Liver (tissue), 9 donors: Measurements from ENCODE around the gene ACTN3. TPM values are rescaled to one million over a fixed set of nuclear protein-coding genes. Genes with fewer than 3 reads are reported as not detected.

ENCODE experiments used
- DNase-seq: peaks from one replicate; pipeline ENCODE4 v3.0.0-alpha.2; 2017; ENCODE audit warnings: low spot score
- H3K27ac ChIP-seq, 2 donors: one replicate each; pipeline ENCODE4 v1.7.0; 2013; ENCODE audit warnings: inconsistent platforms in 2 of 2, low read length in 2 of 2, control low read depth in 1 of 2, low read depth in 1 of 2, mild to moderate bottlenecking in 1 of 2
- H3K27me3 ChIP-seq, 4 donors: one replicate each; pipeline versions ENCODE4 v1.6.1 to v1.7.0; 2013; ENCODE audit warnings: low read length in 3 of 4, inconsistent platforms in 1 of 4, mild to moderate bottlenecking in 1 of 4, moderate library complexity in 1 of 4; ENCODE audit not compliant: control insufficient read depth in 4 of 4, insufficient read depth in 4 of 4
- H3K36me3 ChIP-seq, 4 donors: one replicate each; pipeline versions ENCODE4 v1.6.1 to v1.7.0; 2013; ENCODE audit warnings: low read length in 3 of 4, mild to moderate bottlenecking in 3 of 4, low read depth in 1 of 4, moderate library complexity in 1 of 4; ENCODE audit not compliant: control insufficient read depth in 4 of 4, insufficient read depth in 3 of 4
- H3K4me1 ChIP-seq, 4 donors: one replicate each; pipeline versions ENCODE4 v1.6.1 to v1.7.0; 2013; ENCODE audit warnings: low read length in 3 of 4, mild to moderate bottlenecking in 3 of 4, moderate library complexity in 1 of 4; ENCODE audit not compliant: control insufficient read depth in 4 of 4, insufficient read depth in 4 of 4
- H3K4me3 ChIP-seq, 3 donors: one replicate each; pipeline versions ENCODE4 v1.6.1 to v1.7.0; 2013; ENCODE audit warnings: low read length in 3 of 3, control low read depth in 1 of 3, low read depth in 1 of 3, mild to moderate bottlenecking in 1 of 3
- H3K9ac ChIP-seq, 2 donors: one replicate each; pipeline ENCODE4 v1.7.0; 2013; ENCODE audit warnings: low read length in 2 of 2, mild to moderate bottlenecking in 2 of 2, moderate library complexity in 2 of 2, control low read depth in 1 of 2, low read depth in 1 of 2
- H3K9me3 ChIP-seq, 4 donors: one replicate each; pipeline versions ENCODE4 v1.6.1 to v1.7.0; 2013; ENCODE audit warnings: low read length in 3 of 4; ENCODE audit not compliant: control insufficient read depth in 4 of 4
- EGR1 ChIP-seq, 2 donors: IDR thresholded peaks; 2 replicates each; pipeline ENCODE4 v1.6.1; 2016 to 2018; ENCODE audit warnings: antibody characterized with exemption in 2 of 2, low read depth in 2 of 2
- FOXA1 ChIP-seq: IDR thresholded peaks from 2 replicates; pipeline ENCODE4 v1.6.1; 2016; ENCODE audit warnings: antibody characterized with exemption
- FOXA2 ChIP-seq: IDR thresholded peaks from 2 replicates; pipeline ENCODE4 v1.6.1; 2016; ENCODE audit warnings: antibody characterized with exemption
- GABPA ChIP-seq, 2 donors: IDR thresholded peaks in 1 of 2; conservative IDR thresholded peaks in 1 of 2; 2 replicates each; pipeline ENCODE4 v1.6.1; 2016; ENCODE audit warnings: antibody characterized with exemption in 2 of 2, mild to moderate bottlenecking in 1 of 2, moderate library complexity in 1 of 2
- HNF4A ChIP-seq, 2 donors: conservative IDR thresholded peaks; 2 replicates each; pipeline ENCODE4 v1.6.1; 2016; ENCODE audit warnings: antibody characterized with exemption in 2 of 2, mild to moderate bottlenecking in 2 of 2
- HNF4G ChIP-seq: IDR thresholded peaks from 2 replicates; pipeline ENCODE4 v1.6.1; 2016; ENCODE audit warnings: antibody characterized with exemption
- NR2F2 ChIP-seq: IDR thresholded peaks from 2 replicates; pipeline ENCODE4 v1.6.1; 2016; ENCODE audit warnings: antibody characterized with exemption
- RXRA ChIP-seq, 2 donors: IDR thresholded peaks; 2 replicates each; pipeline ENCODE4 v1.6.1; 2017 to 2018; ENCODE audit warnings: antibody characterized with exemption in 2 of 2, mild to moderate bottlenecking in 1 of 2
- SP1 ChIP-seq: IDR thresholded peaks from 2 replicates; pipeline ENCODE4 v1.6.1; 2018; ENCODE audit warnings: antibody characterized with exemption, mild to moderate bottlenecking
- TAF1 ChIP-seq: conservative IDR thresholded peaks from 2 replicates; pipeline ENCODE4 v1.6.1; 2016; ENCODE audit warnings: antibody characterized with exemption, mild to moderate bottlenecking
- YY1 ChIP-seq: IDR thresholded peaks from 2 replicates; pipeline ENCODE4 v1.6.1; 2016; ENCODE audit warnings: antibody characterized with exemption, mild to moderate bottlenecking
- WGBS: extraction: QIAGEN DNeasy Blood & Tissue Kit; methylation state at CpG from one replicate; pipeline ENCODE4 v1.1.7; 2013; 5-methylcytosine and 5-hydroxymethylcytosine counted together
- polyA plus RNA-seq, 2 donors: library from polyadenylated mRNA; stranded (reverse) in 1 of 2; unstranded in 1 of 2; fragments of 200-250 nt in 1 of 2; fragments of >200 nt in 1 of 2; fragmentation: Nextera tagmentation in 1 of 2; extraction: Ambion mirVana in 1 of 2; gene quantifications; one replicate each; pipeline versions ENCODE4 v1.2.1 to v1.2.3, GENCODE V29; 2013 to 2015
- total RNA-seq, 2 donors: library from RNA; depleted of rRNA; stranded (reverse); fragments of >200 nt; gene quantifications; one replicate each; pipeline ENCODE4 v1.2.3, GENCODE V29; 2014
- TF ChIP-seq, protein P1 (sequence below): IDR thresholded peaks from 2 replicates; pipeline ENCODE4 v1.6.1; 2016; ENCODE audit warnings: antibody characterized with exemption, mild to moderate bottlenecking
- TF ChIP-seq, protein P2 (sequence below): fragments of 150-350 bp; IDR thresholded peaks from 2 replicates; pipeline ENCODE4 v1.5.1; 2017; ENCODE audit warnings: improper control_type of control experiment, low read depth, low read length; ENCODE audit not compliant: missing input control
- TF ChIP-seq, protein P3 (sequence below): IDR thresholded peaks from 2 replicates; pipeline ENCODE4 v1.6.1; 2016; ENCODE audit warnings: antibody characterized with exemption
- TF ChIP-seq, protein P4 (sequence below): IDR thresholded peaks from 2 replicates; pipeline ENCODE4 v1.6.1; 2016; ENCODE audit warnings: antibody characterized with exemption
- donor health status: healthy.
- donor health status: healthy.
- donor health status: healthy.
- donor health status: healthy.
- donor health status: healthy.

Gene ACTN3
- total and polyA plus RNA-seq, 4 donors, result not detected

DNA sequence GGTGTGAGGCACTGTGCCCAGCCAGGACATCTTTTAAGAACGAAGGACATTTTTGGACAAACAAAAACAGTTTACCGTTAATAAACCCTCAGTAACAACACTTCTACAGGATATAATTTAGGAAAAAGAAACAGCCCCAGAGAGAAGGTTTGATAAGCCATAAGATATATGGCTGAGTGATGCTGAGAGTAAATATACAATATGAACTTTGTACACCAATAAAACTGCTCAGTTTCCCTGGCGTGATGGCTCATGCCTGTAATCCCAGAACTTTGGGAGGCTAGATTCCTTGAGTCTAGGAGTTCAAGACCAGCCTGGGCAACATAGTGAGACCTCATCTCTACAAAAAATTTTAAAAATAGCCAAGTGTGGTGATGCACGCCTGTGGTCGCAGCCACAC is 48.2 kb upstream of the ACTN3 start:
- Histone ChIP-seq H3K36me3 (peaks cover 0 to 30% (median 9%) of the 10 kb centered on the region in 4 donors), H3K4me1 (no peaks in the 10 kb centered on the region), H3K27ac (no peak overlapping the region), H3K9me3 (no peaks in the 10 kb centered on the region), H3K9ac (no peak overlapping the region), H3K27me3 (no peaks in the 10 kb centered on the region), H3K4me3 (no peak overlapping the region)
- 93% methylated on average over 5 of the region's 5 CpGs for WGBS
- no peak for DNase-seq
- no peak for TF ChIP-seq GABPA (IDR thresholded peaks at IDR 0.05 in 1 of 2, conservative IDR thresholded peaks at IDR 0.05 in 1 of 2)
- TF ChIP-seq SP1, result no peak
- TF ChIP-seq, protein P1, sequence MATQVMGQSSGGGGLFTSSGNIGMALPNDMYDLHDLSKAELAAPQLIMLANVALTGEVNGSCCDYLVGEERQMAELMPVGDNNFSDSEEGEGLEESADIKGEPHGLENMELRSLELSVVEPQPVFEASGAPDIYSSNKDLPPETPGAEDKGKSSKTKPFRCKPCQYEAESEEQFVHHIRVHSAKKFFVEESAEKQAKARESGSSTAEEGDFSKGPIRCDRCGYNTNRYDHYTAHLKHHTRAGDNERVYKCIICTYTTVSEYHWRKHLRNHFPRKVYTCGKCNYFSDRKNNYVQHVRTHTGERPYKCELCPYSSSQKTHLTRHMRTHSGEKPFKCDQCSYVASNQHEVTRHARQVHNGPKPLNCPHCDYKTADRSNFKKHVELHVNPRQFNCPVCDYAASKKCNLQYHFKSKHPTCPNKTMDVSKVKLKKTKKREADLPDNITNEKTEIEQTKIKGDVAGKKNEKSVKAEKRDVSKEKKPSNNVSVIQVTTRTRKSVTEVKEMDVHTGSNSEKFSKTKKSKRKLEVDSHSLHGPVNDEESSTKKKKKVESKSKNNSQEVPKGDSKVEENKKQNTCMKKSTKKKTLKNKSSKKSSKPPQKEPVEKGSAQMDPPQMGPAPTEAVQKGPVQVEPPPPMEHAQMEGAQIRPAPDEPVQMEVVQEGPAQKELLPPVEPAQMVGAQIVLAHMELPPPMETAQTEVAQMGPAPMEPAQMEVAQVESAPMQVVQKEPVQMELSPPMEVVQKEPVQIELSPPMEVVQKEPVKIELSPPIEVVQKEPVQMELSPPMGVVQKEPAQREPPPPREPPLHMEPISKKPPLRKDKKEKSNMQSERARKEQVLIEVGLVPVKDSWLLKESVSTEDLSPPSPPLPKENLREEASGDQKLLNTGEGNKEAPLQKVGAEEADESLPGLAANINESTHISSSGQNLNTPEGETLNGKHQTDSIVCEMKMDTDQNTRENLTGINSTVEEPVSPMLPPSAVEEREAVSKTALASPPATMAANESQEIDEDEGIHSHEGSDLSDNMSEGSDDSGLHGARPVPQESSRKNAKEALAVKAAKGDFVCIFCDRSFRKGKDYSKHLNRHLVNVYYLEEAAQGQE, result no peak
- TF ChIP-seq EGR1 (IDR thresholded peaks at IDR 0.05; ENCODE audit: low read depth in 2 of 2), result no peak
- TF ChIP-seq FOXA1, result no peak
- no peak for TF ChIP-seq YY1
- TF ChIP-seq FOXA2, result no peak
- TF ChIP-seq, protein P2, sequence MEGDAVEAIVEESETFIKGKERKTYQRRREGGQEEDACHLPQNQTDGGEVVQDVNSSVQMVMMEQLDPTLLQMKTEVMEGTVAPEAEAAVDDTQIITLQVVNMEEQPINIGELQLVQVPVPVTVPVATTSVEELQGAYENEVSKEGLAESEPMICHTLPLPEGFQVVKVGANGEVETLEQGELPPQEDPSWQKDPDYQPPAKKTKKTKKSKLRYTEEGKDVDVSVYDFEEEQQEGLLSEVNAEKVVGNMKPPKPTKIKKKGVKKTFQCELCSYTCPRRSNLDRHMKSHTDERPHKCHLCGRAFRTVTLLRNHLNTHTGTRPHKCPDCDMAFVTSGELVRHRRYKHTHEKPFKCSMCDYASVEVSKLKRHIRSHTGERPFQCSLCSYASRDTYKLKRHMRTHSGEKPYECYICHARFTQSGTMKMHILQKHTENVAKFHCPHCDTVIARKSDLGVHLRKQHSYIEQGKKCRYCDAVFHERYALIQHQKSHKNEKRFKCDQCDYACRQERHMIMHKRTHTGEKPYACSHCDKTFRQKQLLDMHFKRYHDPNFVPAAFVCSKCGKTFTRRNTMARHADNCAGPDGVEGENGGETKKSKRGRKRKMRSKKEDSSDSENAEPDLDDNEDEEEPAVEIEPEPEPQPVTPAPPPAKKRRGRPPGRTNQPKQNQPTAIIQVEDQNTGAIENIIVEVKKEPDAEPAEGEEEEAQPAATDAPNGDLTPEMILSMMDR, result no peak
- no peak for TF ChIP-seq TAF1
- TF ChIP-seq HNF4G, result no peak
- TF ChIP-seq NR2F2, result no peak
- TF ChIP-seq, protein P3, sequence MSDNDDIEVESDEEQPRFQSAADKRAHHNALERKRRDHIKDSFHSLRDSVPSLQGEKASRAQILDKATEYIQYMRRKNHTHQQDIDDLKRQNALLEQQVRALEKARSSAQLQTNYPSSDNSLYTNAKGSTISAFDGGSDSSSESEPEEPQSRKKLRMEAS, result no peak
- TF ChIP-seq RXRA (IDR thresholded peaks at IDR 0.05), result no peak
- TF ChIP-seq, protein P4, sequence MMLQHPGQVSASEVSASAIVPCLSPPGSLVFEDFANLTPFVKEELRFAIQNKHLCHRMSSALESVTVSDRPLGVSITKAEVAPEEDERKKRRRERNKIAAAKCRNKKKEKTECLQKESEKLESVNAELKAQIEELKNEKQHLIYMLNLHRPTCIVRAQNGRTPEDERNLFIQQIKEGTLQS, result no peak

DNA sequence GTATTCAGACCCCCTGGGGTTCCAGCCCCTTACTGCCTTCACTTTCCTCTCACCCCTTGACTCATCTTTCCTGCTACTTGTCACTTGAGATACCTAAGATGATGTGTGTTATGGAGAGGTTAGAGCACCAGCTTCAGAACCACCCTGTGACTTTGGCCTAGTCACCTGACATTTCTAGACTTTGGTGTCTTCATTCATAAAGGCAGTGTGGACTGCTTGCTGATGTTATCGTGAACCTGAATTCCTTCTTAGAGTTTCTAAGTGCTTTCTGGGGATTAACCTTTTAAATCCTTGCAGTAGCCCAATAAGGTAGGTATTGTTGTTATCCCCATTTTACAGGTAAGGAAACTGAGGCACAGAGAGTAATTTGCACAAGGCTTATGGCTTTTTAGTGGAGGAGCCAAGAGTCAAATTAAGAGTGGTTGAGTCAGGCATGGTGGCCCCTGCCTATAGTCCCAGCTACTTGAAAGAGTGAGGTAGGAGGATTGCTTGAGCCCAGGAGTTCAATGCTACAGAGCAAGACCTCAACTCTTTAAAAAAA is 41.4 kb upstream of the ACTN3 start:
- no peak for TF ChIP-seq HNF4A (conservative IDR thresholded peaks at IDR 0.05)
- TF ChIP-seq FOXA1, result no peak
- no peak for TF ChIP-seq RXRA (IDR thresholded peaks at IDR 0.05)
- TF ChIP-seq, protein P3, result no peak
- TF ChIP-seq EGR1 (IDR thresholded peaks at IDR 0.05; ENCODE audit: low read depth in 2 of 2), result no peak
- no peak overlapping the region for H3K27ac ChIP-seq
- 97% methylated on average over 1 of the region's 1 CpG for WGBS
- H3K27me3 ChIP-seq, result no peaks in the 10 kb centered on the region
- H3K9ac ChIP-seq, result no peak overlapping the region
- no peak overlapping the region for H3K4me3 ChIP-seq
- H3K9me3 ChIP-seq, result no peaks in the 10 kb centered on the region
- H3K36me3 ChIP-seq, result peaks cover 5 to 10% (median 6%) of the 10 kb centered on the region in 4 donors
- H3K4me1 ChIP-seq, result peaks cover 0 to 4% (median 3%) of the 10 kb centered on the region in 4 donors
- DNase-seq, result no peak
